Measurements from ENCODE around the gene METTL5. TPM values are rescaled to one million over a fixed set of nuclear protein-coding genes. Genes with fewer than 3 reads are reported as not detected.
"Not testable (repeated sequence)": the region's sequence is repeated elsewhere in the genome, so short reads cannot be mapped to it uniquely, and the experiment has no call there.

Gene METTL5
- polyA plus RNA-seq, 1 donor: 48.5 TPM

DNA sequence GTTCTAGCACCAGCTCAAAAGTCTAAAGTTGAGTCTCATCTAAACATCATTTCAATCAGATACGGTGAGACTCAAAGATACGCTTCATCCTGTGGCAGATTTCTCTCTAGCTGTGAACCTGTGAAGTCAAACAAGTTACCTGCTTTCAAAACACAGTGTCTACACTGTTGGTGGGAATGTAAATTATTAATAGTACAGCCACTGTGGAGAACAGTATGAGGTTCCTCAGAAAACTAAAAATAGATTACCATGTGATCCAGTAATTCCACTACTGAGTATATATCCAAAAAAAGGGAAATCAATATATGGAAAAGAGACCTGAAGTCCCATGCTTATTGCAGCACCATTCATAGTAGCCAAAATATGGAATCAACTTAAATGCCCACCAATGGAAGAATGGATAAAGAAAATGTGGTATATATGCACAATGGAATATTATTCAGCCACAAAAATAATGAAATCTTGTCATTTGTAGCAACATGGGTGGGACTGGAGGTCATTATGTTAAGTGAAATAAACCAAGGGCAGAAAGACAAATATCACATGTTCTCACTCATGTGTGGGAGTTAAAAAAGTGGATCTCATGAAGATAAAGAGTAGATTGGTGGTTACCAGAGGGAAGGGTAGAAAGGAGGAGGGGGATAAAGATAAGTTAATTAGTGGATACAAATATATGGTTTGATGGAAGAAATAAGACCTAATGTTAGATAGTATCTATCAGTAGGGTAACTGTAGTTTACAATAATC, 14.2 kb upstream of the METTL5 start:
- H3K27ac ChIP-seq (ENCODE audit: low read length): no peak overlapping the region
- peaks cover 2% of the 10 kb centered on the region for H3K9me3 ChIP-seq (ENCODE audit: control insufficient read depth, low read depth, low read length)
- peaks cover 2% of the 10 kb centered on the region for H3K36me3 ChIP-seq (ENCODE audit: control insufficient read depth, insufficient read depth, low read length)
- H3K4me1 ChIP-seq (ENCODE audit: control insufficient read depth, insufficient read depth, low read length): peaks cover 4% of the 10 kb centered on the region
- DNase-seq: no peak
- no peak overlapping the region for H3K4me3 ChIP-seq (ENCODE audit: low read length)
- H3K27me3 ChIP-seq (ENCODE audit: control insufficient read depth, insufficient read depth, low read length): no peaks in the 10 kb centered on the region
- WGBS (ENCODE audit: insufficient coverage, low lambda C conversion rate): no CpG with 5 or more reads among the region's 2 CpGs

DNA sequence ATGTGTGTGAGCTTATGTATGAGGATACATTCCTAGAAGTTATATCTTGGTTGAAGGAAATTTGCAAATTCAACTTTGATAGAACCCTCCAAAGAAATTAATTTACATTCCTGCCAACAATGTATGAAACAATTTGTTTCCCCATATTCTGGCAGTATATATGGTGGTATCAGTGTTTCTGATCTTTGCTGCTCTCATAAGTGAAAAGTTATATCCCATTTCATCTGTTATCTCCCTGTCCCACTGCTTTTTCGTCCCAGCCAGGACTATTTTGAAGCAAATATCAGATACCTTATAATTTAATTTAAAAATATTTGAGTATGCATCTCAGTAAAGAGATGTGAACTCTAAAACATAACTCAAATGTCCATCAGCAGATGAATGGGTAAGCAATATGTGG, 9.7 kb upstream of the METTL5 start:
- Histone ChIP-seq H3K27me3 (ENCODE audit: control insufficient read depth, insufficient read depth, low read length) (no peaks in the 10 kb centered on the region), H3K4me1 (ENCODE audit: control insufficient read depth, insufficient read depth, low read length) (no peaks in the 10 kb centered on the region)

DNA sequence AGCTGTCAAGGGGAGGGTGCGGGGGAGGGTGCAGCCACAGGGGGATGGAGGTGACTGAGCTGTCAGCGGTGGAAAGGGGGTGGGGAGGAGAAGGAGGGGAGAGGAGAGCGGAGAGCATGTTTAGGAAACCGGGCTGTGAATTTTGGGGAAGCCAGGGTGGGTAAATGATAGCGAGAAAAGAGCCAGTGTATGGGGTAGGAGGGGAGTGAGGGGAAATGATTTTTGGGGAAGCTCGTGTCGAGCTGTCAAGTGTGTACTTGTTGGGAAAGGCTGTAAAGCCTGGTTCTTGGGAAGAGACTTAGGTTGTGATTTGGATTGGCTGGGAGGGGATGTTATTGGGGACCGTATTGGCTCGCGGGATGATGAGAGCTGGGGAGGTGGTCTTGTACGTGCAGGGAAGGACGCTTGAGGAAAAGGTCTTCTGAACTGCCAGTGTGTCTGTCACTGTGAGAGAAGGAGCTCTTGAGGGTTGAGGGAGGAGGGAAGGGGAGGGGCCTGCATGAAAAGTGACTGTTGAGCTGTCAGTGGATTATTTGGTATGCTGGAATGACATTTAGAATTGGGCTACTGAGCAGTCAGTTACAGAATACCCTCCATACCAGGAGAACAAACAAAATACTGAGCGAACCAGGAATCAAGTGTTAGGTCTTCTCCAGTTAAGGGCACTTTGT, 3.6 kb upstream of the METTL5 start:
- peak overlapping the region; percentile 63 for H3K4me3 ChIP-seq (ENCODE audit: low read length)
- peak in 1 of 2 donors; percentile 26 for DNase-seq

More for the DNA sequence above, 9.7 kb upstream of the METTL5 start:
- Histone ChIP-seq H3K4me3 (ENCODE audit: low read length) (no peak overlapping the region), H3K9me3 (ENCODE audit: control insufficient read depth, low read depth, low read length) (no peaks in the 10 kb centered on the region), H3K36me3 (ENCODE audit: control insufficient read depth, insufficient read depth, low read length) (no peaks in the 10 kb centered on the region), H3K27ac (ENCODE audit: low read length) (no peak overlapping the region)
- DNase-seq: no peak
- WGBS (ENCODE audit: insufficient coverage, low lambda C conversion rate): 67% methylated on average over 1 of the region's 1 CpG

GRCh38 chr2:169827272-169828140, 2.8 kb upstream of the METTL5 start, which contains the start of gene UBR3:
Gene UBR3 (plus strand): TSS chr2:169827454. CDS start chr2:169827508, 54 bp downstream.
- DNase-seq: peak; percentile 89 to 92
- Histone ChIP-seq H3K27ac (ENCODE audit: low read length) (no peak within 1 kb of the TSS), H3K36me3 (ENCODE audit: control insufficient read depth, insufficient read depth, low read length) (no peaks in the 10 kb centered on the region), H3K27me3 (ENCODE audit: control insufficient read depth, insufficient read depth, low read length) (no peaks in the 10 kb centered on the region), H3K4me3 (ENCODE audit: low read length) (peak within 1 kb of the TSS; percentile 63), H3K4me1 (ENCODE audit: control insufficient read depth, insufficient read depth, low read length) (peaks cover 6% of the 10 kb centered on the region), H3K9me3 (ENCODE audit: control insufficient read depth, low read depth, low read length) (no peaks in the 10 kb centered on the region)
- WGBS (ENCODE audit: insufficient coverage, low lambda C conversion rate): no CpG with 5 or more reads among the region's 104 CpGs

More for the DNA sequence above, 3.6 kb upstream of the METTL5 start:
- Histone ChIP-seq H3K27me3 (ENCODE audit: control insufficient read depth, insufficient read depth, low read length) (no peaks in the 10 kb centered on the region), H3K27ac (ENCODE audit: low read length) (no peak overlapping the region), H3K4me1 (ENCODE audit: control insufficient read depth, insufficient read depth, low read length) (peaks cover 6% of the 10 kb centered on the region), H3K36me3 (ENCODE audit: control insufficient read depth, insufficient read depth, low read length) (no peaks in the 10 kb centered on the region), H3K9me3 (ENCODE audit: control insufficient read depth, low read depth, low read length) (no peaks in the 10 kb centered on the region)
- 0% methylated on average over 2 of the region's 13 CpGs for WGBS (ENCODE audit: insufficient coverage, low lambda C conversion rate)

DNA sequence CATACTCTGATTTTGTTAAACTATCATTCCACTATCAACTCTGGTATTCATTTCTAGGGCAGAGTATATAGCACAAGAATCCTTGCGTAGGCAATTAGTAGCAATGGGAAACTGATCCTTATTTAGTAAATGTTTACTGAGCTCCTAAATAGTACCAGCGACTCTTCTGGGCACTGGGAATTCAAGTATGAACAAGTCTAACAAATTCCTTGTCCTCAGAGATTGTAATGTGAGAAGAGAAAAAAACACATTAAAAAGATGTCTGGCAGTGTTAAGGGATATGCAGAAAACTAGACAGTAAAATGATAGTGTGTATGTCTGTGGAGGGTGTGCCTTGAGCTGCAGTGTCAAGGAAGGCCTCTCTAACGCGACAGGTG, 721 bp downstream of the METTL5 start:
- Histone ChIP-seq H3K4me1 (ENCODE audit: control insufficient read depth, insufficient read depth, low read length) (peaks cover 6% of the 10 kb centered on the region), H3K27me3 (ENCODE audit: control insufficient read depth, insufficient read depth, low read length) (no peaks in the 10 kb centered on the region), H3K27ac (ENCODE audit: low read length) (peak overlapping the region; percentile 50), H3K36me3 (ENCODE audit: control insufficient read depth, insufficient read depth, low read length) (peaks cover 6% of the 10 kb centered on the region), H3K4me3 (ENCODE audit: low read length) (peak overlapping the region; percentile 77), H3K9me3 (ENCODE audit: control insufficient read depth, low read depth, low read length) (no peaks in the 10 kb centered on the region)
- WGBS (ENCODE audit: insufficient coverage, low lambda C conversion rate): 30% methylated on average over 2 of the region's 4 CpGs
- no peak for DNase-seq

DNA sequence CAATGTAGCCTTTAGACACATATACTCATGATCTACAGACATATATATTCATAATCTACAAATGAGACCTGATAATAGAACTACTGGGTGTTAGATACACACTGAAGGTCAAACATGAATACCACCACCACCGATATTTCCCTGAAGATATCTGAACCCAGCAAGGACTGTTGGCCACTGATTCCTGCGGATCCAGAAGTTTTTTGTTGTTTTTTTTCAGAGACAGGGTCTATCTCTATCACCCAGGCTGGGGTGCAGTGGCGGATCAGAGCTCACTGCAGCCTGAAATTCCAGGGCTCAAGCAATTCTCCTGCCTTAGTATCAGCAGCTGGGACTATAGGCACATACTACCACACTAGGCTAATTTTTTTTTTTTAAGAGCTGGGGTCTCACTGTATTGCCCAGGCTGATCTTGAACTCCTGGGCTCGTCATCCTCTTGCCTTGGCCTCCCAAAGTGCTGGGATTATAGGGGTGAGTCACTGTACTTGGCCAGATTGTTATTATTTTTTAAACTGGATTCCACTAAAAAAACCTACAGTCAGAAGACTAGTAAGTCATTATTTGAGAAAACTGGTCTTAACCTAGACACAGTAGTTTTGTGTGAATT, 1.8 kb downstream of the METTL5 start:
- WGBS (ENCODE audit: insufficient coverage, low lambda C conversion rate): no CpG with 5 or more reads among the region's 4 CpGs
- H3K9me3 ChIP-seq (ENCODE audit: control insufficient read depth, low read depth, low read length): no peaks in the 10 kb centered on the region
- no peaks in the 10 kb centered on the region for H3K27me3 ChIP-seq (ENCODE audit: control insufficient read depth, insufficient read depth, low read length)
- H3K36me3 ChIP-seq (ENCODE audit: control insufficient read depth, insufficient read depth, low read length): peaks cover 10% of the 10 kb centered on the region
- DNase-seq: no peak
- H3K4me1 ChIP-seq (ENCODE audit: control insufficient read depth, insufficient read depth, low read length): peaks cover 6% of the 10 kb centered on the region
- H3K27ac ChIP-seq (ENCODE audit: low read length): no peak overlapping the region
- H3K4me3 ChIP-seq (ENCODE audit: low read length): no peak overlapping the region

- H3K4me1 ChIP-seq (ENCODE audit: control insufficient read depth, insufficient read depth, low read length): peaks cover 6% of the 10 kb centered on the region
- WGBS (ENCODE audit: insufficient coverage, low lambda C conversion rate): 91% methylated on average over 3 of the region's 3 CpGs
- no peak for DNase-seq
Measured at GRCh38 chr2:169822036-169822435, 2.7 kb downstream of the METTL5 start.

DNA sequence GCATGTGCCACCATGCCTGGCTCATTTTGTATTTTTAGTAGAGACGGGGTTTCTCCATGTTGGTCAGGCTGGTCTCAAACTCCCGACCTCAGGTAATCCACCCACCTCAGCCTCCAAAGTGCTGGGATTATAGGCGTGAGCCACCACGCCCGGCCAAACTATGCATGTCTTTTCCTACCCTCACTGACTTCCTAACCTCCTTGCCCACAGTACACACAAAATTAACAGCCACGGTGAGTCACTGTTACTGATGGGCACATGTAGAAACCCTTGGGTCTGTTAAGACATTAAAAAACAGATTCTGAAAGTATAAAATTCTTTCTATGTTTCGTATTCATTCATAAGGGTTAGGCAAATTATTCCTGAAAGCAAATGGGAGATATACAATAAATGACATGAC, 4.6 kb downstream of the METTL5 start:
- H3K4me1 ChIP-seq (ENCODE audit: control insufficient read depth, insufficient read depth, low read length); H3K27me3 ChIP-seq (ENCODE audit: control insufficient read depth, insufficient read depth, low read length); DNase-seq; H3K4me3 ChIP-seq (ENCODE audit: low read length); H3K9me3 ChIP-seq (ENCODE audit: control insufficient read depth, low read depth, low read length); H3K27ac ChIP-seq (ENCODE audit: low read length): not testable (repeated sequence)
- peaks cover 22% of the 10 kb centered on the region for H3K36me3 ChIP-seq (ENCODE audit: control insufficient read depth, insufficient read depth, low read length)
- WGBS (ENCODE audit: insufficient coverage, low lambda C conversion rate): 100% methylated on average over 1 of the region's 7 CpGs

More at GRCh38 chr2:169822036-169822435, 2.7 kb downstream of the METTL5 start:
- Histone ChIP-seq H3K27ac (ENCODE audit: low read length) (no peak overlapping the region), H3K27me3 (ENCODE audit: control insufficient read depth, insufficient read depth, low read length) (no peaks in the 10 kb centered on the region), H3K4me3 (ENCODE audit: low read length) (no peak overlapping the region), H3K36me3 (ENCODE audit: control insufficient read depth, insufficient read depth, low read length) (peaks cover 13% of the 10 kb centered on the region), H3K9me3 (ENCODE audit: control insufficient read depth, low read depth, low read length) (no peaks in the 10 kb centered on the region)

DNA sequence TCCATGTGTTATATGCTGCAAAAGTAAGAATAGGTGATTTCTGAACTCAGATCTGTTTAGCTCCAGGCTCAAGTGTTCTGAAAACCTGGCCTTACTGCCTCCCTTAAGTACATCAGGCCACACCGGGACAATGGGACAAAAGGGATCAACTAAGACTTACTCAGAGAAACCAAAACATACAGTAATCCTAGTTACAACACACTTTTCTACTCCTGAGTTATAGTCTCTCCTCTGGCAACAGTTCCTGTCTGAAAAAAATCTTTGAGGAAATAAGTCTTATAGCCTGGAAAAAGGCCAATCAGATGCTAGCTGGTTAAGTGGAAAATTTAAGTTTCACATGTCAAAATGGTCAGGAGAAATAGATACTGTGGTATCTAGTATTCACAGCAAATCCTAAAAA, 5.6 kb downstream of the METTL5 start:
- no peak overlapping the region for H3K4me3 ChIP-seq (ENCODE audit: low read length)

DNA sequence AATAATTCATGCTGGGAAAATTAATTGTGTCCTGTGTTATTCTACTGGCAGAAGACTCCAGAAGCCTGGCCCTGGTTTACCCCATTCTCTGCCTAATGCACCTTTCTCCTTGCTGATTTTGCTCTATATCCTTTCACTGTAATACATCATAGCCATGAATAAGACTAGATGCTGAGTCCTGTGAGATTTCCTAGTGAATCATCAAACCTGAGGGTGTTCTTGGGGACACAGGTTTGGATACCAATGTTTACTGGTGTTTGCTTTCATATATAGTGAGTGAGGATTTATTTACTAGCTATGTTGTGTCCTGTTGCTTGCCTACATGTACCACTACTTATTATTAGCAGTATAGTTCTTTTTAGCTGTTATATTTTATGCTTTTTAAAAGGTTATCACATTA, 6.5 kb downstream of the METTL5 start:
- H3K4me3 ChIP-seq (ENCODE audit: low read length): no peak overlapping the region
- DNase-seq: no peak
- no peak overlapping the region for H3K27ac ChIP-seq (ENCODE audit: low read length)
- H3K27me3 ChIP-seq (ENCODE audit: control insufficient read depth, insufficient read depth, low read length): no peaks in the 10 kb centered on the region
- no peaks in the 10 kb centered on the region for H3K4me1 ChIP-seq (ENCODE audit: control insufficient read depth, insufficient read depth, low read length)
- H3K36me3 ChIP-seq (ENCODE audit: control insufficient read depth, insufficient read depth, low read length): peaks cover 33% of the 10 kb centered on the region
- no peaks in the 10 kb centered on the region for H3K9me3 ChIP-seq (ENCODE audit: control insufficient read depth, low read depth, low read length)

More for the DNA sequence above, 5.6 kb downstream of the METTL5 start:
- no CpG with 5 or more reads among the region's 1 CpG for WGBS (ENCODE audit: insufficient coverage, low lambda C conversion rate)
- H3K27ac ChIP-seq (ENCODE audit: low read length): no peak overlapping the region
- no peaks in the 10 kb centered on the region for H3K27me3 ChIP-seq (ENCODE audit: control insufficient read depth, insufficient read depth, low read length)
- peaks cover 6% of the 10 kb centered on the region for H3K4me1 ChIP-seq (ENCODE audit: control insufficient read depth, insufficient read depth, low read length)
- H3K36me3 ChIP-seq (ENCODE audit: control insufficient read depth, insufficient read depth, low read length): peaks cover 27% of the 10 kb centered on the region
- DNase-seq: no peak
- H3K9me3 ChIP-seq (ENCODE audit: control insufficient read depth, low read depth, low read length): no peaks in the 10 kb centered on the region

All from large intestine (tissue), 3 donors.